Omental fat pad (tissue), 4 donors: ENCODE data around the gene ZNF787. TPM values are rescaled to one million over a fixed set of nuclear protein-coding genes. Genes with fewer than 3 reads are reported as not detected.

ENCODE experiments used
- ATAC-seq: fragments of 150-250 bp; one replicate; pipeline ENCODE4 v1.9.1; 2016; ENCODE audit warnings: mild to moderate bottlenecking, moderate library complexity; ENCODE audit not compliant: low FRiP score
- DNase-seq: peaks from one replicate; pipeline ENCODE4 v3.0.0-alpha.2; 2019; ENCODE audit warnings: low spot score
- CTCF ChIP-seq, 3 donors: fragments of 450-650 bp; IDR thresholded peaks; one replicate each; pipeline ENCODE4 v1.5.1; 2016 to 2017; ENCODE audit warnings: antibody characterized with exemption in 3 of 3, mild to moderate bottlenecking in 3 of 3, moderate library complexity in 2 of 3
- total RNA-seq, 4 donors: library from RNA; depleted of rRNA; stranded (reverse); fragments of >200 nt; gene quantifications; one replicate each; pipeline ENCODE4 v1.1.0, GENCODE V29; 2016

ZNF787 gene
- total RNA-seq, 4 donors from 2014 or later, result 10.9 to 18.6 (median 12.0) TPM

GRCh38 chr19:56112313-56112709, 8.8 kb downstream of the ZNF787 start:
- no peak for TF ChIP-seq CTCF (IDR thresholded peaks at IDR 0.05)
- no peak for ATAC-seq
- DNase-seq, result no peak

GRCh38 chr19:56111601-56112312, 9.3 kb downstream of the ZNF787 start:
- TF ChIP-seq CTCF (IDR thresholded peaks at IDR 0.05), result no peak
- DNase-seq (no peak), ATAC-seq (no peak)

DNA sequence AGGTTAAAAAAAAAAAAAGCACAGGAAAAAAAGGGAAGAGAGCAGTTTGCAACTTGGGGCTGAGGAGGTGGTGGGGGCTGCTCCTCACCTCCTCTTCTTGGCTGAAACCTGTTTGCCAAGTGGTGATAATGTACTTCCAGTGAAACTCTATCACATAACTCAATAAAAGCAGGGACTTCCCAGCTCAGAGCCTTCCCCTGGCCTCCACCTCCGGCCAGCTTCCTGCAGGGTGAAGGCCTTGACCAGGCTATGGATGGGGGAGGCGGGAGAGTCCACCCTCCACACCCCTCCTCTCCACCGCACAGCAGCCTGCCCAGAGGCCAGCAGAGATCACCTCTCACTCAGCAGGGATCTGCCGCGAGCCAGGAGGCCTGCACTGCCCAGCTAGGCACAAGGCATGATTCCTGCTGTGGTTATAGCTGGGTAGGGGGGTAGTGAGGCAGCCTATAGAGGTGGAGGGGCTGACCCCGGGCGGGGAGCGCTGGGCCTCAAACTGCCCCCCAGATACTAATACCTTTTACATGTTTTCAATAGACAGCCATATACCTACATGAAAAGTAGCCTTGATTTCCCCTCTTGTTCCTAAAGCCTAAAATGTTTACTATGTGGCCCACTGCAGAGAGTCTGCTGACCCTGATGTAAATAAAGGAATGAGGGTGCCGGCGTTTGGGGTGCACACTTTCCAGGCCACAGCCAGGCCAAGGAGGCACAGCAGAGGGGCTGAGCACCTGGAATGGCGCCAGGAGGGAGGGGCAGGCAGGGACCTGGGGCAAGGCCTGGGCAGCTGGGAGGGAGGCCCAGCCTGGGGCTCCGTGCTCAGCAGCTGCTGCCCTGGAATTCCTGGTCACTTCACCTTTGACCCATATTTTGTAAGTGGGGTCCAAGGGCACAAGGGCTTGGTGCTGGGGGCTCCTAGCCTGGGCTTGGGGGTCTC, 10.3 kb downstream of the ZNF787 start:
- no peak for DNase-seq
- ATAC-seq, result peak; percentile 56
- TF ChIP-seq CTCF (IDR thresholded peaks at IDR 0.05), result no peak

DNA sequence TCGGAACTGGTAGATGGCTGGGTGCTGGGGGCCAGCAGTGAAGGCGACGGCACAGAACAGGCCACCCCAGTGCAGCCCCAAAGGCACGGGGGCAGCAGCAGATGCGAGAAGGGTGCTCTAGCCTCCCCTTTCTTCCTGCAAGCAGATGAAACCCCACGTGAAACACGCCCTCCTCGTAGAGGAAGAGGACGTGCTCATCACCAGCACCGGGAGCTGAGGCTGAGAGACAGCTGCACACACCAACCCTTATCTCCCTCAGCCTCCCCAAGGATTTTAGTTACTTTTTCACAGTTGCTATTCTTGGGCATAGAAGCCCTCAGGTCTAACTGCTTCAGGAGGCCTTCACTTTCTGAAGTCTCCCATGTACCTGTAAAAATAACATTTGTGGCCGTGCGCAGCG, 11.9 kb downstream of the ZNF787 start:
- ATAC-seq (no peak), DNase-seq (no peak)
- TF ChIP-seq CTCF (IDR thresholded peaks at IDR 0.05), result no peak

- TF ChIP-seq CTCF (IDR thresholded peaks at IDR 0.05), result no peak
- no peak for ATAC-seq
- DNase-seq, result no peak
Measured at GRCh38 chr19:56108447-56109195, 12.5 kb downstream of the ZNF787 start.

DNA sequence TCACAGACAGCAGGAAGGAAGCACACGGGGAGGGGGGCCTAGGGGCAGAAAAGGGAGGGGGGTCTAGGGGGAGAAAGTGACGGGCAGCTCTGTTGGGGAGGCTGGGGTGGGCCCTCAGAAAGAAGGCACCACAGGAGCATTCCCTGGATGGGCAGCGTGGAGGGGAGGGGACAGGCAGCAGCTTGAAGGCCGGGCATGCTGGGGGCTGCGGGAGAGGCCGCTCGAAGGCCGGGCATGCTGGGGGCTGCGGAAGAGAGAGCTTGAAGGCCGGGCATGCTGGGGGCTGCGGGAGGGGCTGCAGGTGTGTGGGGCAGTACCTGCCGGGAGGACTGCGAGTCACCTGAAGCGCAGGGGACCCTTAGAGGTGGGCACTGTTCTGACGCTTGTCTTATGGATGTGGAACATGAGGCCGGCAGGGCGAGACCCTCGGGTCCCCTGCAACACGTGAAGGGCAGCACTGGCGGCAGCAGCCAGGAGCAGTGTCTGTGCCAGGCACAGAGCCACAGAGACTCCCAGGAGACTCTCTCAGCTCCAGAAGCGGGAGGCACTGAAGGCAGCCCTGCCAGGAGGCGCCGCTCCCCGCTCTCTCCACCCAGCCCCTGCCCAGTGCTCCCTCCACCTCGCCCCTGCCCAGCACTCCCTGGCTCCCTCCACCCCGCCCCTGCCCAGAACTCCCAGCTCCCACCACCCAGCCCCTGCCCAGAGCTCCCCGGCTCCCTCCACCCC, 13.3 kb downstream of the ZNF787 start:
- ATAC-seq (no peak), DNase-seq (no peak)
- TF ChIP-seq CTCF (IDR thresholded peaks at IDR 0.05), result no peak
